ENCODE results near the gene DUSP1. TPM values are rescaled to one million over a fixed set of nuclear protein-coding genes. Genes with fewer than 3 reads are reported as not detected.

Gene DUSP1, protein sequence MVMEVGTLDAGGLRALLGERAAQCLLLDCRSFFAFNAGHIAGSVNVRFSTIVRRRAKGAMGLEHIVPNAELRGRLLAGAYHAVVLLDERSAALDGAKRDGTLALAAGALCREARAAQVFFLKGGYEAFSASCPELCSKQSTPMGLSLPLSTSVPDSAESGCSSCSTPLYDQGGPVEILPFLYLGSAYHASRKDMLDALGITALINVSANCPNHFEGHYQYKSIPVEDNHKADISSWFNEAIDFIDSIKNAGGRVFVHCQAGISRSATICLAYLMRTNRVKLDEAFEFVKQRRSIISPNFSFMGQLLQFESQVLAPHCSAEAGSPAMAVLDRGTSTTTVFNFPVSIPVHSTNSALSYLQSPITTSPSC
- total RNA-seq (2022; extraction: Qiagen RNA extraction): 523 to 674 TPM (median 614 TPM) in 5 replicates

DNA sequence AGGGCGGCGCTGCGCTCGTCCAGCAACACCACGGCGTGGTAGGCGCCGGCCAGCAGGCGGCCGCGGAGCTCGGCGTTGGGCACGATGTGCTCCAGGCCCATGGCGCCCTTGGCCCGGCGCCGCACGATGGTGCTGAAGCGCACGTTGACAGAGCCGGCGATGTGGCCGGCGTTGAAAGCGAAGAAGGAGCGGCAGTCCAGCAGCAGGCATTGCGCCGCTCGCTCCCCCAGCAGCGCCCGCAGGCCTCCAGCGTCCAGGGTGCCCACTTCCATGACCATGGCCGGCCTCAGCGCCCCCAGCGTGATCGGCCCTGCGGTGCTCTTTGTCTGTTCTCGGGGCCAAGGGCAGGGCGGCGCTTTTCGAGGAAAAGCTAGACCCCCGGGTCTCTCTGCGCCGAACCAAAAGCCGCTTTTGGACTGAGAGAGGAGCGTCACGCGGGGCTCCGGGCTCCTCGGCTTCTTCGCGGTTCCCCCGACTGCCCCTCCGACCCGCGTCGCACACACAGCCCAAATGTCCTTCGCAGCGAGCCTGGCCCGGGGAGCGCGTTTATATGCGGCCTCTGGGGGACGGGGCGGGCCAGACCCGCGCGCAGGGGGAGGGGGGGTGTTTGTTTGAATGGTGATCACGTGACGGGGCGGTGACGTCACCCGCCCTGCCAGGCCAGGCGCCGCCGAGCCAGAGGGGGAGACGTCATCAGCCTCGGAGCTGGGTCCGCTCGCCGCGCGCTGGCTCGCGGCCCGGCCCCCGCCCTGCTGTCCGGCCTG is at the start of gene DUSP1:
TSS of gene DUSP1 (minus strand) at position 521 of the 764 bp plus-strand sequence. CDS start at position 278, 243 bp downstream.

Other genes with a start within 250 kb of the DUSP1 start
- 9.9 to 12.0 TPM (median 10.9 TPM) in 5 replicates for gene NEURL1B, start 129.9 kb downstream of the DUSP1 start, total RNA-seq (2022; extraction: Qiagen RNA extraction)
- 290 to 340 TPM (median 332 TPM) in 5 replicates for gene ERGIC1, start 63.1 kb upstream of the DUSP1 start, total RNA-seq (2022; extraction: Qiagen RNA extraction)
- gene RPL26L1, start 188.2 kb upstream of the DUSP1 start, total RNA-seq (2022; extraction: Qiagen RNA extraction): 119 to 128 TPM (median 126 TPM) in 5 replicates
- 239 to 402 TPM (median 361 TPM) in 5 replicates for gene ATP6V0E1, start 212.6 kb upstream of the DUSP1 start, total RNA-seq (2022; extraction: Qiagen RNA extraction)

Data from A549 treated with AZD2906 at 1 μM for 4 hours (cell line).